Prostate gland (tissue), 2 donors: Measurements from ENCODE around the gene DGKG. TPM values are rescaled to one million over a fixed set of nuclear protein-coding genes. Genes with fewer than 3 reads are reported as not detected.

Experiments used
- DNase-seq: peaks from one replicate; pipeline ENCODE4 v3.0.0-alpha.2; 2019; ENCODE audit warnings: low spot score
- H3K27ac ChIP-seq, 2 donors: fragments of 200-600 bp; sonication (generic); 2 replicates each; pipeline ENCODE4 v1.5.1; 2017 to 2019
- H3K27me3 ChIP-seq: fragments of 200-600 bp; sonication (generic); replicated peaks from 2 replicates; pipeline ENCODE4 v1.5.1; 2019; ENCODE audit not compliant: insufficient read depth
- H3K36me3 ChIP-seq, 2 donors: fragments of 200-600 bp; sonication (generic); 1 replicate in 1 of 2; 2 replicates in 1 of 2; pipeline versions ENCODE4 v1.5.1 to v1.8.1; 2017 to 2019
- H3K4me1 ChIP-seq: fragments of 200-600 bp; sonication (generic); replicated peaks from 2 replicates; pipeline ENCODE4 v1.5.1; 2019
- H3K4me3 ChIP-seq, 2 donors: fragments of 200-600 bp; sonication (generic); 2 replicates each; pipeline ENCODE4 v1.5.1; 2017 to 2019
- H3K9me3 ChIP-seq: fragments of 200-600 bp; sonication (generic); 2 replicates; pipeline ENCODE4 v1.5.1; 2017
- POLR2A ChIP-seq: fragments of 450-650 bp; IDR thresholded peaks from one replicate; pipeline ENCODE4 v1.6.1; 2016; ENCODE audit warnings: antibody characterized with exemption, mild to moderate bottlenecking
- POLR2AphosphoS5 ChIP-seq: sonication (generic); formaldehyde crosslinking; IDR thresholded peaks from one replicate; pipeline ENCODE4 v1.6.1; 2017; ENCODE audit warnings: antibody characterized with exemption
- WGBS: methylation state at CpG from one replicate; pipeline ENCODE4 v1.1.5; 2018; 5-methylcytosine and 5-hydroxymethylcytosine counted together
- intact Hi-C: fragments of 100-400 bp; cut with DNase I; formaldehyde crosslinking; loops from one replicate; pipeline ENCODE4 v1.14.2; 2022
- total RNA-seq, 2 donors: library from RNA; depleted of rRNA; stranded (reverse); fragments of >200 nt; gene quantifications; one replicate each; pipeline ENCODE4 v1.1.0, GENCODE V29; 2016
- TF ChIP-seq, protein P1 (sequence below), 4 experiments: fragments of 200-600 bp in 2 of 4; fragments of 450-650 bp in 2 of 4; sonication (generic) in 2 of 4; IDR thresholded peaks; 1 replicate in 3 of 4; 2 replicates in 1 of 4; pipeline ENCODE4 v1.5.1; 2016 to 2019; ENCODE audit warnings: antibody characterized with exemption in 4 of 4, mild to moderate bottlenecking in 2 of 4, moderate library complexity in 2 of 4

DGKG gene
- total RNA-seq, 2 donors from 2014 or later = 1.2 to 2.2 TPM

DNA sequence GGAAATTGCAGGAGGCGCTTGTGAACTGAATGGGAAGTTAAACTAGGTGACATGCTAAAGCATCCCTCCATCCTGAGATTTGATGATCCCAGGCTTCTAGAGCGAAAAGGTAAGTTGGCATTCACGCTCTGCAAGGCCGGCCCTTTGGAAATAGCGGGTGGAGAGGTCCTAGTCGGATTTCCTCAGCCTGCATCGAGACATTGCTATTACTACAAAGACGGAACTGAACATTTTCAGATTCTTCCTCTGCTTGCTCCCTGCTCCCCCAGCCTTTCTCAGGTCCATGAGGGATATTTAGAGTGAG, 77.7 kb downstream of the DGKG start:
- 88% methylated on average over 8 of the region's 8 CpGs for WGBS
- intact Hi-C loops = no loop called here
- H3K9me3 ChIP-seq = no peaks in the 10 kb centered on the region
- H3K4me1 ChIP-seq = no peaks in the 10 kb centered on the region
- no peak overlapping the region for H3K27ac ChIP-seq
- DNase-seq = no peak
- H3K27me3 ChIP-seq = no peaks in the 10 kb centered on the region
- no peak overlapping the region for H3K4me3 ChIP-seq
- TF ChIP-seq POLR2A (no peak), POLR2AphosphoS5 (no peak)
- TF ChIP-seq, protein P1, sequence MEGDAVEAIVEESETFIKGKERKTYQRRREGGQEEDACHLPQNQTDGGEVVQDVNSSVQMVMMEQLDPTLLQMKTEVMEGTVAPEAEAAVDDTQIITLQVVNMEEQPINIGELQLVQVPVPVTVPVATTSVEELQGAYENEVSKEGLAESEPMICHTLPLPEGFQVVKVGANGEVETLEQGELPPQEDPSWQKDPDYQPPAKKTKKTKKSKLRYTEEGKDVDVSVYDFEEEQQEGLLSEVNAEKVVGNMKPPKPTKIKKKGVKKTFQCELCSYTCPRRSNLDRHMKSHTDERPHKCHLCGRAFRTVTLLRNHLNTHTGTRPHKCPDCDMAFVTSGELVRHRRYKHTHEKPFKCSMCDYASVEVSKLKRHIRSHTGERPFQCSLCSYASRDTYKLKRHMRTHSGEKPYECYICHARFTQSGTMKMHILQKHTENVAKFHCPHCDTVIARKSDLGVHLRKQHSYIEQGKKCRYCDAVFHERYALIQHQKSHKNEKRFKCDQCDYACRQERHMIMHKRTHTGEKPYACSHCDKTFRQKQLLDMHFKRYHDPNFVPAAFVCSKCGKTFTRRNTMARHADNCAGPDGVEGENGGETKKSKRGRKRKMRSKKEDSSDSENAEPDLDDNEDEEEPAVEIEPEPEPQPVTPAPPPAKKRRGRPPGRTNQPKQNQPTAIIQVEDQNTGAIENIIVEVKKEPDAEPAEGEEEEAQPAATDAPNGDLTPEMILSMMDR (IDR thresholded peaks at IDR 0.05) = no peak
- no peaks in the 10 kb centered on the region for H3K36me3 ChIP-seq

DNA sequence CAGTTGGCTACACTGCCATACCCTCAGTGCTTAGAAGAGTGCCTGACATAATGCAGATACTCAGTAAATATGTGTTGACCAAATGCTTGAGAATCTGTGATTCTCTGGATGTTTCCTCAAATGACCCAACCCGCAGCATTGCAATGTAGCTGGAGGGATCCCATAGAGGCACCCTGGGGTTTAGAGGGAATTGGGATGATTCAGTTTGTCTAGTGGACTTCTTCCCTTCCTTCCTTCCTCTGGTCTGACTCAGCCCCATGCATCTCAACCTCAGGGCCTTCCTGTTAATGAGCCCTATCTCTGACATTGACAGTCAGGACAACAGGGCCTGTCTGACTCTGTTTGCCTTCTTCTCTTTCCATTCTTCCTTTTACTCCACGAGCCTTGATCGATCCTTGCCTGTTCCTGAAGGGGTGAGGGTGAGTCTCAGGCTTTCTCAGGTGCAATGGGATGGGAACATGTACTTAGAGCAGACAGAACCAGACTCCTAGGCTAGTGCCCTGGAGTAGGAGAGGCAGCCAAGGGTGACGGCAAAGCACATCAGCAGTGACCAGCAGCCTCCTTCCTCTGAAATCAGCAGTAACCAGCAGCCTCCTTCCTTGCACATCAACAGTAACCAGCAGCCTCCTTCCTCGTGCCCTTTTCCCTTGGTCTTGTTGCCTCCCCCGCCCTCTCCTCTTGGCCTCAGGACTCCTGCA, 78.2 kb downstream of the DGKG start:
- no peaks in the 10 kb centered on the region for H3K4me1 ChIP-seq
- no peak for DNase-seq
- WGBS = 85% methylated on average over 6 of the region's 6 CpGs
- no peaks in the 10 kb centered on the region for H3K9me3 ChIP-seq
- H3K27me3 ChIP-seq = peaks cover 3% of the 10 kb centered on the region
- intact Hi-C loops = no loop called here
- H3K27ac ChIP-seq = no peak overlapping the region
- H3K4me3 ChIP-seq = no peak overlapping the region
- TF ChIP-seq, protein P1 (IDR thresholded peaks at IDR 0.05) = no peak
- TF ChIP-seq POLR2A (no peak), POLR2AphosphoS5 (no peak)
- H3K36me3 ChIP-seq = no peaks in the 10 kb centered on the region

DNA sequence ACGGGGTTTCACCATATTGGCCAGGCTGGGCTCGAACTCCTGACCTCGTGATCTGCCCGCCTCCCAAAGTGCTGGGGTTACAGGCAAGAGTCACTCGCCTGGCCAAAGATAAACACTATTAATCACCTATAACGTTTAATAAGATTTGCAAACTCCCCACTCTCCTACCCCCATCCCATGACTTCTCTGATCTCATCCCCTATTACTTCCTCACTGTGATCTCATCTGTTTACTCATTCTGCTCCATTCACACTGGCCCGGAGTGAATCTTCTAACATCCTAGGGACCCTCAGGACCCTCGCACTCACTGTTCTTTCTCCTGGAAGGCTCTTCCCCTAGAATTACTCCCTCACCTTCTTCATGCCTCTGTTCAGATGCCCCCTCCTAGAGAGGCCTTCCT, 78.9 kb downstream of the DGKG start:
- 65% methylated on average over 8 of the region's 8 CpGs for WGBS
- intact Hi-C loops = no loop called here
- Histone ChIP-seq H3K36me3 (no peaks in the 10 kb centered on the region), H3K9me3 (no peaks in the 10 kb centered on the region), H3K27ac (no peak overlapping the region), H3K27me3 (peaks cover 3% of the 10 kb centered on the region), H3K4me3 (no peak overlapping the region), H3K4me1 (no peaks in the 10 kb centered on the region)
- no peak for DNase-seq
- TF ChIP-seq, protein P1 (IDR thresholded peaks at IDR 0.05) = no peak
- TF ChIP-seq POLR2AphosphoS5 (no peak), POLR2A (no peak)

DNA sequence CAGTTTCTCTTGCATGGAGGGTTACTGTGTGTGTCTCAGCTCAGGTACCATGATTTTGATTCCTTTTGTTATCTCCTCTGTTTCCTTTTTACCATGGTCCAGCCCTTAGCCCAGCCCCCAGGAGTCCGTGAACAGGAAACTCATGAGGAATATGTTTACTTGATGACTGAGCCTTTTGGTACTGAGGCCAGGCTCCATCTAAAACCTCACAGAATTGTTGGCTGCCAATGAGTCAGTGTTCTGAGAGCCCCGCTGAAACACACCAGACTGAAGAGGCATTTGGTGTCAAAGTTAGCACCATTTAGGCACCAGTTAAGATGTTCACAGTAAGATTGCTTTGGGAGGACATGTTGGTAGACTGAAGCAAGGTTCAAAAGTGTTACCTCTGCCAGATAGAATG, 80.9 kb downstream of the DGKG start:
- WGBS = 41% methylated on average over 2 of the region's 2 CpGs
- Histone ChIP-seq H3K27ac (no peak overlapping the region), H3K9me3 (no peaks in the 10 kb centered on the region), H3K4me1 (no peaks in the 10 kb centered on the region), H3K27me3 (peaks cover 3% of the 10 kb centered on the region), H3K36me3 (no peaks in the 10 kb centered on the region), H3K4me3 (no peak overlapping the region)
- intact Hi-C loops = no loop called here
- DNase-seq = no peak
- TF ChIP-seq POLR2A (no peak), POLR2AphosphoS5 (no peak)
- TF ChIP-seq, protein P1 (IDR thresholded peaks at IDR 0.05) = no peak

DNA sequence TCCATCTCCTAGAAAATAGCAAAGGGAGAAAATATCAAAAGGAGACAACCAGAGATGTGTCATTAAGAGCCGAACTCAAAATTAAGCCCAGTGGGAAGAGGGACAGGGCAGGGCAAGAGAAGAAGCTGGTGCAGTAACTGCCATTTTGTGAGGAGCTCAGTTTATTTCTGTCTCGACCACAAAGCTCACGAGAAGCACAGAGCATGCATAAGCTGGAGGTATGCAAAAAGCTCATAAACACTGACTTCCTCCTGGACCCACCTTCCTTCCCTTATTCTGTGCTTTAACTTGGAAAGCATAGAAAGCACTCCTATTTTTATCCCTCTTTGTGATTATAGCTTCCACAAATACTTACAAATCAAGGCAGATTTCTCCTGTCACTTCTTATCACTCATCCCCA, 81.3 kb downstream of the DGKG start:
- no peak for DNase-seq
- no peaks in the 10 kb centered on the region for H3K4me1 ChIP-seq
- no peaks in the 10 kb centered on the region for H3K9me3 ChIP-seq
- peaks cover 3% of the 10 kb centered on the region for H3K27me3 ChIP-seq
- TF ChIP-seq, protein P1 (IDR thresholded peaks at IDR 0.05) = no peak
- TF ChIP-seq POLR2A (no peak), POLR2AphosphoS5 (no peak)
- no peak overlapping the region for H3K27ac ChIP-seq
- 61% methylated on average over 3 of the region's 3 CpGs for WGBS
- no peaks in the 10 kb centered on the region for H3K36me3 ChIP-seq
- intact Hi-C loops = no loop called here
- H3K4me3 ChIP-seq = no peak overlapping the region
